Activated T-helper 9 cell treated with anti-CD3 and anti-CD28 coated beads, Interleukin-2, amount 50 U/mL, for 16 hours (primary cell): ENCODE data around the gene GRHL1.

Experiments
- DNase-seq: peaks from one replicate; pipeline ENCODE4 v3.0.0-alpha.2; 2020; ENCODE audit warnings: low read depth

GRHL1 gene

DNA sequence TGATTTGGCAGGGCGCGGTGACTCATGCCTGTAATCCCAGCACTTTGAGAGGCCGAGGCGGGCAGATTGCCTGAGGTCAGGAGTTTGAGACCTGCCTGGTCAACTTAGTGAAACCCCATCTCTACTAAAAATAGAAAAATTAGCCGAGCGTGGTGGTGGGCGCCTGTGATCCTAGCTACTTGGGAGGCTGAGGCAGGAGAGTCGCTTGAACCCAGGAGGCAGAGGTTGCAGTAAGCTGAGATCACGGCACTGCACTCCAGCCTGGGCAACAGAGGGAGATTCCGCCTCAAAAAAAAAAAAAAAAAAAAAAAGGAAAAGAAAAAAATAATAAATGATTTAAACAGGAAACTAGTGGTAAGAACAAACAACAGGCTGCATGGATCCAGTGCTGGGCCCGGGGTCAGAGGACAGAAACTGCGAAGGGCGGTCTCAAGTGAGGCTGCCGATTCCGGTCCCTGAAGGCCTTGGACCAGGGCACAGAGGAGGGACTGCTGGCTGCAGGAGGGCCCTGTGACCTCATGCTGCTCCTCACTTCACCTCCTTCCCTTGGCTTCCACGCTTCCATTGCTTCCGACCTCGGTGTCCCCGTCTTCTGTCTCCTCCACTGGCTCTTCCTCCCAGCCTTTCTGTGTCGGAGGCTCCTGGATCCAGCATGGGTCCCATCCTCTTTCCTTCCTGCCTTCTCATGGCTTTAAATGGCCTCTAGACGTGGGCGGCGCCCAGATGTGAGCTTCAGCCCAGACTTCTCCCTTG lies 2.1 kb upstream of the GRHL1 start:
- no peak for DNase-seq

DNA sequence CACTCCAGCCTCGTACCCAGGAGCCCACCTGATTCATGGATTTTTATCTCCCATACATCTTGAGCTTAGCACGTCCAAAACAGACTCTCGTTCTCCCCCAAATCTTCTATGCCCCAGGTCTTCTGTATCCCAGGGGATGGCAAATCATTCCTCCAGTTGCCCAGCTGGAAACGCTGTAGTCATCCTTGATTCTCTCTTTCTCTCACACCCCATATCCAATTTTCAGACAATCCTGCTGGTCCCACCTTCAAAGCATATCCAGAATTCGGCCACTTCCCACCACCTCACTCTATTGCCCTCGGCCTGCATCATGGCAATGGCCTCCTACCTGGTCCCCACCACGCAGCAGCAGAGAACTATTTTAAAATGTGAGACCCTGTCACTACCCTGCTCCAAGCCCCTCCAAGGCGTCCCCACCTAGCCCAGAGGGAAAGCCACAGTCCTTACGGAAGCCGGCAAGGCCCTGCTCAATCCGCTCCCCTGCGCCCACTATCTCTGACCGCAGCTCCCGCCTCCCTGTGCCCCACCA lies 1.4 kb upstream of the GRHL1 start:
- no peak for DNase-seq

- DNase-seq: peak; percentile 33
These were observed 797 bp upstream of the GRHL1 start for GRCh38 chr2:9950521-9951271.

GRCh38 chr2:9951272-9951521 lies 296 bp upstream of the GRHL1 start:
- no peak for DNase-seq

DNA sequence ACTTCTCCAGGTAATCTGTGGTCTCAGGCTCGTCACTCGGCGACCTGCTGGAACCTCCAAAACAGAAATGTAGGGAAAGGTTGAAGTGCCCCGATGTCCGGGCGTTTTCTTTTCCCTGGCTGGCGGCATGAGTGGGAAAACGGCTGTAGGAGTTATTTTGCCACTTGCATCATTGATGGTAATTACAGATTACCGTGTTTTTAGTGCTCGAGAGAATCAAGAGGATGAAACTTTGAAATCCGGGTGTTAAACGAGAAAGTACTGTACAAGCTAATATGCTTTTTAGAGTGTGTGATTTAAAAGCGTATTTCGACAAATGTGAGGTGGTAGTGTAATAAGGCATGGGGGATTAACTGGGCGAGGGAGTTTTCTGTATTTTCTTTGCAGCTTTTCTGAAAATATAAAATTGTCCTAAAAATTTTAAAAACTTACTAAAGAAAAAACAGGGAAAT lies 819 bp downstream of the GRHL1 start:
- no peak for DNase-seq

DNA sequence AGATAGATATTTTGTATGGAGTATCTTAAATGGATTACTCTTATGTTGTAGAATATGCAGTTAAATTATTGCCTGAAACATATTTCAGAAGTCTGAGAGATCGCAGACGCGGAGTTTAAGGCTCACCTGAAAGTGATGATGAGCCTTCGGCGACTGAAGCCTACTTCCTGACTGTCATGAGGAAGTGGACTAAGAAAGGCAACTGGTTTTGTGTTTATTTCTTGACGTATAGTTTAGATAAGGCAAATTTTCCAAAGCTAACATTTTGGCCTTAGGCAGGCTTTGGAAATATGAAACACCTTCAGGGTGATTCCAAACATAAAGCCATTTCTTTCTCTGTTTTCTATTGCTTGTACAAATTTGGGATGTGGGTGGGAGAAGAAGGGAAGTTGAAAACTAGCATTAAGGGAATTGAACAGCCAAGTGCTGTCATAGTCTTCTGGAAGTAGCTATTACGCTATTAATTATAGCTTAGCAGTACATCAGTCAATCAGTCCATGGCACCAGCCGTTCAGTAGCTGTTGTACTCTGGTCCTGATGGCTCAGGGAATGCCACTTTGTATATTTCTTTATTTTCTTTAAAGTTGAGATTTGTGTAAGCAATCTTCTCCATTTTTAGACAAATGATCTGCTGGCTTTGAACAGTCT lies 1.5 kb downstream of the GRHL1 start:
- no peak for DNase-seq

- DNase-seq: no peak
These were observed 2.6 kb downstream of the GRHL1 start for GRCh38 chr2:9954136-9954535.

DNA sequence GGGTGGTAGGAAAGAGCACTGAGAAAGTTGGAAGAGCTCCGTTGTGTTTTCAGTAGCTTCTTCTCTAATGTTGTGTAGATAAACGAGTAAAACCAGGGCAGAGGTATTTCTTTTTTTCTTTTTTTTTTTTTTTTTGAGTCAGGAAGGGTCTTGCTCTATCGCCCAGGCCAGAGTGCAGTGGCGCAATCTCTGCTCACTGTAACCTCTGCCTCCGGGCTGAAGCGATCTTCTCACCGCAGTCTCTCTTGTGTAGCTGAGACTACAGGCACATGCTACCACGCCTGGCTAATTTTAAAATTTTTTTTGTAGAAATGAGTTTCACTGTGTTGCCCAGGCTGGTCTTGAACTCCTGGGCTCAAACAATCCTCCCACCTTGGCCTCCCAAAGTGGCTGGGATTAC lies 6.6 kb downstream of the GRHL1 start:
- DNase-seq: no peak

GRCh38 chr2:9959262-9959661 lies 7.8 kb downstream of the GRHL1 start:
- no peak for DNase-seq

GRCh38 chr2:9961013-9961412 lies 9.5 kb downstream of the GRHL1 start:
- no peak for DNase-seq

DNA sequence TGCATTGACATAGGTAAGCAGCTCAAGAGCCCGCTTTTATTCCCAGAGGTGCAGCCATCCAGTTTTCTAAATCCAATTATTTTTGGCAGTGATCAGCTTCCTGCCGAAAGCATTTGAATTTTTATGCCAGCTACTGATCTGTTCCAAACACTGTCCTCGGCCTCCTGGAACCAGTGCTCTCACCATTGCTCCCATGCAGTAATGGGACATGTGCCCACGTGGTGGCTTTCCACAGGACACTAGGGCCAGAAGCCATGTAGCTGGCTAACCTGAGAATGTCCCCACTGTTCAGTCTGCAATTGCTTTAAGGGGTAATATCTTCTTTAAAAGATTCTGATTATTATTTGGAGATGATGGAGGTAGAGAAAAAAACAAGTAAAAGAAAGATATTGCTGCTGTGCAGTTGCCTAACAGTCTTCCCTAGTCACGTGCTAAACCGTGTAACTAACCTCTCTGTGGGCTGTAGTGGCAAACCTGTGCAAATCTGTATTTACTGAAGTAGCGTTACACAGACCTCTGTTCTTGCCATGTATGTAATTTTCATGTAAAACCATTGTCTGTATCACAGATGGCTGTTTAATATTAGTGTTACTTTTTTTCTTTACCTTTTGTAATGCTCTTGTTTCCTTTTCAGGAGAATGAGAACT lies 13.0 kb downstream of the GRHL1 start:
- no peak for DNase-seq

DNA sequence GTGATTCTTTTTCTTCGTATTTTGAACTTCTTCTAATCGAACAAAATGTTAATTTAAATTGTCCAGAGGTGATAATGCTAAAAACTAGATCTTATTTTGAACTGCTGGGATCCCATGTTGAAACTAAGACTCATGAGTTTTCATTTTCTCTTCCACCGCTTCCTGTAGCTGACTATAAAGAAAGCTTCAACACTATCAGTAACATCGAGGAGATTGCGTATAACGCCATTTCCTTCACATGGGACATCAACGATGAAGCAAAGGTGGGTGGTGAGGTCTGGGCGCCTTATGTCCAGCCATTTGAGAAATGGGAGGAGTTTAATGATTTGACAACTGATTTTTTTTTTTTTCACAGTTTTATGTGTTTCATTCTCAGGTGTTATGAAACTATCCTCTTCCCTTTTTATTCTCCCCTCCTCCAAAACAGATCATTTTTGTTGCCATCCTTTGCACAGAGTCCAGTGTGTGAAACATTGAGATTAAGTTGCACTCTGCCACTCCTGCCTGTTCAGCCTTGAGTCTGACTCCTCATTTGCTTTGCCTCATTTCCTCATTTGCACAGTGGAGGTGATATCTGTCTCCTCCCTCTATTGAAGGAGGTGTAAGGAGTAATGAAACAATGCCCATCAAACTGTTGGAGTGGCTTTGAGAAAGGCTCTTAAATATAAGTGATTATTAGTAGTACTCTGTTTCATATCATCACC lies 13.8 kb downstream of the GRHL1 start:
- no peak for DNase-seq

DNA sequence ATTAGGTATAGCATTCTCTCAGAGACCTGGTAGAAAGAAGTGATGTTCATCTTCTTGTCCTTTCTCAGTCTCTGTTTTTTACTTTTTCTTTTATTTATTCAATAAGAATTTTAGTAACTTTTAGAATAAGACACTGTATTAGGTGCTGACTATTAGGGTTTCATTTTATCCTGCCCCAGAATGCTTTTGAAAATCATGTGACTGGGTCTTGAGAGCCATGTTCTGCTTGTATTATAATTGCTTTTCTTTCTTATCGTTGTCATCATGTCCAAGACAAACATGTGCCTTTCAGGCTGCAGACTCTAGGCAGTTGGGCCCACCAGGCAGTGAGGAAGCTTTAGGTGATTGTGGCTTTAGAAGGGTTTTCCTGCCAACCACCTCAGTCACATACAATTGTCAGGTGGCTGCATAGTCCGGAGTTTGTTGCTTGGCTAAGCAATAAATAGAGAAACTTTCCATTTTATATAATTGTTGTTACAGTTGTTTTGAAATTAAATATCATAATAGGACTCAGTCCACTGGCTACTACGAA lies 15.1 kb downstream of the GRHL1 start:
- no peak for DNase-seq

- no peak for DNase-seq
These were observed 15.7 kb downstream of the GRHL1 start for GRCh38 chr2:9967053-9967775.

DNA sequence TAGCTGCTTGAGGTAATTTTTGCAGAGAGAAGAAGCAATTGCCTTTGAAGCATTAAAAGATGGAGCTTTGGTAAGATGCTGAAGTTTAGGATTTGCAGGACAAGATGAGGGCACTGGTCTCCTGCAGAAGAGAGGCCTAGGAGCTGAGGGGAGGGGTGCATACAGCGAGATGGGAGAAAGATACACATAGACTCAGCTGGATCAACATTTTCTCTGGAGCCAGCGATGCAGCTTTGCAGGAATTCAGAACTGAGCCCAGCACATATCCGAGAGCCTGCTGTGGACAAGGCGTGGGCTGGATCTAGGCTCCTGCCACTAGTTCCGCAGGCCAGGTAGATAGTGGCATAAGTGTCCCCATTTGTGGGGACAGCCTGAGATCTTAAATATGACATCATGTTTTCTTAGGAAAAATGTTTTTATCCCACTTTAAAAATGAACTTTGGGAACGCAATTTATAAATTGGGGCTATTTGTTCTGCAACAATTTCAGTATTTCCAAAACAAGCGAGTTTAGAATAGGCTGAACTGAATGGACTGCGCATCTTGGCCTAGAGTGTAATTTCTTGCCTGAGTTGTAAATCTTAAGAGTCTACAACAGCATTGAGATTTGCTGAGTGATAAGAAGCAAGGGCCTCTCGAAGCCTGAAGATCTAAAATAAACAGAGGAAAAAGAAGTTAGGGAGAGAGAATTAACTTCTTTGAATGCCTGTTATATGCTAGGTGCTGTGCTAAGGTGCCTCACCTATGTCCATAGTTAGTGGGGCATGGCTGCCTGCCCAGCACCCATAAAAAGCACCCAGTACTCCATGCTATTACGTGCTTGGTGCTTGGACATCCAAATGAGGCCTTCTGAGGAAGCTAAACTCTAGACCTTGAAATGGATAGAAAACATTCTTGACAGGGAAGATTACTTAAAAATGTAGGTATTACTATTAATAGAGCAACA lies 17.3 kb downstream of the GRHL1 start:
- DNase-seq: no peak

GRCh38 chr2:9970200-9971044 lies 18.9 kb downstream of the GRHL1 start:
- DNase-seq: no peak

- no peak for DNase-seq
These were observed 19.8 kb downstream of the GRHL1 start for GRCh38 chr2:9971105-9971818.

DNA sequence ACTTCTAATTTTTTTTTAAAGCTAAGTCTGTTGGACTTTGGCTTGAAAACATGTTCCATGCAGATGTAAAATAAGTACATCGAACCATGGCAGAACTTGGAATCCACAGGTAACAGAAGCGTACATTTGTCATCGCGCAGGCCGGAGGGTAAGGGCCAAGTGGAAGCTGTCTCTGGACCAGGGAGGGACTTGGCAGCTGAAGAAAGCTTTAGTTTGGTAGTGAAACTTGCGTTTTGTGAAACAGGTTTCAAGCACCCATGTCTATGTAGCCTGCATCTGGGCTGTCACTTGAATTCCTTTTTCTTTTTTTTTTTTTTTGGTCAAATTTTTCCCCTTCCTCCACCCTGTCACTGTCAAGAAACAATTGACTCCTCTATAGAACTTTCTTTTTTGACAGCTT lies 20.4 kb downstream of the GRHL1 start:
- no peak for DNase-seq
